NCI-H146 treated with DMSO at 0.1 percent for 48 hours (cell line): Measurements from ENCODE around the gene SLC15A3.
"Not testable (repeated sequence)": the region's sequence is repeated elsewhere in the genome, so short reads cannot be mapped to it uniquely, and the experiment has no call there.

Source experiments
- DNase-seq: peaks from one replicate; lab custom pipeline; 2025; ENCODE audit not compliant: unreplicated experiment; lab: John Stamatoyannopoulos, UW

Gene SLC15A3

GRCh38 chr11:60977224-60977623, 25.2 kb upstream of the SLC15A3 start:
- no peak for DNase-seq

DNA sequence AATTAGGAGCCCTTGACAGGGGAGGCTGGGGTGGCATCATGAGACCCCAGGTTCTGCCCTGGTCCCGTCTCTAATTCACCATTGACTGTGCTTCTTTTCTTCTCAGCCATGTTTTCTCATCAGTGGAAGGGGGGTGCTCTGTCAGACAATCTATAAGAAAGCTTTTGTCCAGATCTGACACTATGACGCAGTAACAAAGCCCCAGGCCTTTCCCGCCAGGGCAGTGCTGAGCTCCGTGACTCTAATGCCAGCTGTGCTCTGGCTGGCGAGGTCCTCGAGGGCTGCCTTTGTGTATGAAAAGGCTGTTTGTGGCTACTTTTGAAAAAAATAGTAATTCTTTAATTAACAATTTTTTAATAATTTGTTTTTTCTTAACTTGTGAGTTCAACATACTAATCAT, 22.8 kb upstream of the SLC15A3 start:
- no peak for DNase-seq

DNA sequence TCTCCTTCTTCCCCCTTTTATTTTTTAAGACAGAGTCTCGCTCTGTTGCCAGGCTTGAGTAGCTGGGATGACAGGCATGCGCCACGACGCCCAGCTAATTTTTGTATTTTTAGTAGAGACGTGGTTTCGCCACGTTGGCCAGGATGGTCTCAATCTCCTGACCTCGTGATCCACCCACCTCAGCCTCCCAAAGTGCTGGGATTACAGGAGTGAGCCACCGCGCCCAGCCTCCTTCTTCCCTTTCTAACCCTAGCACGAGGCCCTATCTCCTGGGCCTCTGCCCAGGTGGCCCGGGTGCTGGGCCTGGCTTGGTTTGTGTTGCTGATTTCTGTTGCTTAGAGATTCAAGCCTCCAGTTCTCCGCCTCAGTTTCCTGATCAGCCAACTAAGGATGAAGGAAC, 22.3 kb upstream of the SLC15A3 start:
- not testable (repeated sequence) for DNase-seq

- DNase-seq: no peak
These were observed 21.7 kb upstream of the SLC15A3 start for GRCh38 chr11:60973699-60974098.

DNA sequence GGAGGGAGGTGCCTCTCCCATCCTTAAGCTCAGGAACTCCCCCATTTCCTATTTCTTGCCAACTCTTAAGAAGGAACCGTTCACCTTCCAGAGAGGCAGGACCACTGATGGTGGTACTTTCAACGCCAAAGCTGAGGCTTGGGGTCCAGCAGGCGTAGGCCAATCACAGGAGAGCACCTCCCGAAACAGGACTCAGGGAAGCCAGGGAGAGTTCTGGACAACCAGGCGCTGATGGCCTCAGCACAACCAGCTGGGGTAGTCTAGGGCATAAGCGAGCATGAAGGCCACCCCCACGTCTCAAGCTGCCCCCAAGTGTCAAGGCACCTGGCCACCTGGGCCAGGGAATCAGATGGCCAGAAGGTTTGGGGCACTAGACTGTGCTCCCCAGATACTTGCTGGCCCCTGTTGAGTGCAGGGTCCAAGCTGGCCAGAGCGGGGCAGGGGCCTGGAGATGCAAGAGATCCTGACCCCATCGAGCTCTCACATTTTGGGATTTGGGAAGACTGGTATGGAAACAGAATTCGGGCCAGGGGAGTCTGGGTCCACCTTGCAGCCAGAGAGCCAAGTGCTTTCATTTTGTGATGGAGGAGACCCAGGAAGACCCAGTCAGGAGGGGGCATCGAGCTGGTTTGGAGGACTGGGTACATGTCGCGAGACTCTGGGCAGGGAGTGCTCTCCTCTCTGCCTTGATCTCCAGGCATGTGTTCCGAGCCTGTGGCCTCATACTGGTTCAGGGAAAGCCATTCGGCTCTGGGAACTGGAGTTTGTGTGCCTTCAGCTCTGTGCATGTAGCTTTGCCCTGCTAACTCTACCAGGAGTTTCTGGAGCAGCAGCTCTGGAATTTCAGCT, 20.4 kb upstream of the SLC15A3 start:
- DNase-seq: no peak

GRCh38 chr11:60971520-60971919, 19.5 kb upstream of the SLC15A3 start, which contains the start of gene CD6:
Gene CD6 (plus strand): TSS chr11:60971680. CDS start chr11:60971866, 186 bp downstream.
- DNase-seq: no peak

DNA sequence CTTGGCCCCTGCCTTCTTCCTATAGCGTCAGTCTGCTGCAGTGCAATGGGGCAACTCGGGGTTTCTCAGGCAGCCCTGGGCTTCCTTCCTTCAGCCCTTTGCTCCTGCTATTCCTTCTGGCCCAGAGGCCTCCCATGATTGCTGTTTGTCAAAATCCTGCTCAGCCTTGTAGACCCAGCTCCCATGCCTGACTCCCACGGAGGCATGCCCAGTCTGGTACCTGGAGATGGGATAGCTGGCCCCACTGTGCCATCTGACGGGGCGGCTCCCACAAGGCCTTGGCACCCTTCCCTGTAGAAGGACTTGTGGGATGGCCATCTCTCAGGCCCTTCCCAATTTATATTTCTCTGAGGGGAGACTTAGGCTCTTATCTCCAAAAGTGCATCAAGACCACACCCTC, 18.9 kb upstream of the SLC15A3 start:
- no peak for DNase-seq

DNA sequence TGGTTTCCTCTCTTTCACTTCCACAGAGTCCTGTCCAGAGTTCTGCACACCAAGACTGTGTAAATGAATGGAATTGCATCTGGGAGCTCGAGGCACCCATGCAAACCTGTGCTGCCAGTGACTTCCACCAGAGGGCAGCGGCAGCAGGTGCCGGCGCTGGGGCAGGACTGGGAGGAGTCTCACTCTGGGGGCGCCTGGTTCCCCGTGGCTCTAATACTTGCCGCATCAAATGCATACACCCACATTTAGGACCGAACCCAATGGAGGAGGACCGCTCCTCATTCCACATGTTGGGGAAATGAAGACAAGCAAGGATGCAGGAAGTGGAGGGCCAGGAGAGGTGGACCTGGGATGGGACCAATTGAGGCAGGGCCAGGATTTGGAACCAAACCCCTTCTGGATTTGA, 18.4 kb upstream of the SLC15A3 start:
- peak; percentile 30 for DNase-seq

DNA sequence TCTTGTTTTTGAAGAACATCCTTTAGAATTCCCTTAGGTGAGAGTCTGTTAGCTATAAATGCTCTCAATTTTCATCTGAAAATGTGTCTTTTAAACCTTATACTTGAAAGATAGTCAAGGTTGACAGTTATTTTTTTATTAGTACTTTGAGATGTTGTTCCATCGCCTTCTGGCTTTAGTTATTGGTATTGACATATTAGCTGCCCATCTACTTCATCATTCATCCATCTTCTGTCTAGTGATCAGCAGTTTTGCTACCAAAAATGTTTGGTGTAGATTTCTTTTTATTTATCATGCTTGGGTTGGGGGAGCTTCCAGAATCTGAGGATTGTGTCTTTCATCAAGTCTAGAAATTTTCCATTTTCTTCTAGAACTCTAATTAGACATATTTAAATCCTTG, 16.2 kb upstream of the SLC15A3 start:
- DNase-seq: no peak

GRCh38 chr11:60966890-60967289, 14.9 kb upstream of the SLC15A3 start:
- no peak for DNase-seq

DNA sequence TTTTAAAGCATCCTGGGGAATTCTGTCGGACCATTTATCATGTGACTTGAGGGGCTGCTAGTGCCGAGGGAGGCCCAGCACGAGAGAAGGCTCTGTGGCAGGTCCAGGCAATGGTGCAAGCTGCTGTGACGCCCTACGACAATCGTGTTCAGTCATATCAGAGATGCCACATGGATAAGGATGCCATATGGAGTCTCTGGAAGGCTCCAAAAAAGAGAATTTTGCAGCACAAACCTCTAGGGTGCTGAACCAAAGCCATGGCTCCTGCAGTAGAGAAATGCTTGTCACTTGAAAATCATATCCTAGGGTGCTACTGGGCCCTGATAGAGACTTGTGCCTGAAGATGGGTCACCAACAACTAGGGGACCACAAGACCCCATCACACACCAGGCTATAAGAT, 12.8 kb upstream of the SLC15A3 start:
- no peak for DNase-seq

GRCh38 chr11:60960405-60960804, 8.4 kb upstream of the SLC15A3 start:
- no peak for DNase-seq

- no peak for DNase-seq
These were observed 7.5 kb upstream of the SLC15A3 start for GRCh38 chr11:60959431-60959830.

GRCh38 chr11:60957188-60957587, 5.2 kb upstream of the SLC15A3 start:
- no peak for DNase-seq

DNA sequence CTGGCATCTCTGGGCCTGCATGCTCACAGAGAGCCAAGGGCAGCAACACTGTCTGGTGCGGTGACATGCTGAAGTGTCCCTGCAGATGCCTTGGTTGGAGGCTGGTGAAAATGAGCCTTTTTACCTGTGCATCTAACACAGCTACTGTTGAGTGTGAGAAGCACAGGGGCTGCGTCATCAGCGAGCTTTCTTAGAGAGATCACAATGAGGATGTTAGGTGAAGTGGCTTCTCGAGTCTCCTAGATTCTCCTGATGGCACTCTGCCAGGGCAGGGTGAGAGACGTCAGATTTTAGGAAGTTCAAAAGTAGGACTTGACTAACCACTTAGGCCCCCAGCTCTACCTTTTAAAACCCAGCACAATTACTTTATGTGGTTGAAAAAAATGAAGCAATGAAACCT, 3.6 kb upstream of the SLC15A3 start:
- DNase-seq: no peak

GRCh38 chr11:60954421-60954820, 2.4 kb upstream of the SLC15A3 start:
- DNase-seq: no peak

GRCh38 chr11:60953781-60954180, 1.8 kb upstream of the SLC15A3 start:
- no peak for DNase-seq

- no peak for DNase-seq
These were observed 780 bp upstream of the SLC15A3 start for GRCh38 chr11:60952742-60953170.

DNA sequence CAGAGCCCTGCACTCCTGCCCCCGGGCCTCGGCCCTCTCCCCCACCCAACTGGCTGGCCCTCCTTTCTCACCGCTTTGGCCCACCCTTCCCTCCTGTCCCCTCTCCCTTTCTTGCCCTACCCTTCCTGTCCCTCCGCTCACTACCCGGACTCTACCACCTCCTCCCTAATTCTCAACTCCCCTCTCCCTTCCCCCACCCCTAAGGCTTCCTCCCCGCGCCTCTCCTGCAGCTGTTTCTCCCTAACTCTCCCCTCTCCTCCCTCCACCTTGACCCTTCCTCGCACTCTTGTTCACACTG, 421 bp downstream of the SLC15A3 start:
- no peak for DNase-seq

GRCh38 chr11:60950933-60951605, 907 bp downstream of the SLC15A3 start:
- no peak for DNase-seq

GRCh38 chr11:60950024-60950423, 2.0 kb downstream of the SLC15A3 start:
- DNase-seq: no peak

- DNase-seq: no peak
These were observed 3.7 kb downstream of the SLC15A3 start for GRCh38 chr11:60948250-60948649.

- DNase-seq: no peak
These were observed 4.3 kb downstream of the SLC15A3 start for GRCh38 chr11:60947700-60948099.
